K562 (cell line): Measurements from ENCODE around the gene ARL10. TPM values are rescaled to one million over a fixed set of nuclear protein-coding genes. Genes with fewer than 3 reads are reported as not detected.
A peak's percentile ranks its signal among the peaks of the same experiment; 100 is the strongest.

ENCODE experiments used
- ATAC-seq: fragments of 200-7000 bp; cut with Tn5 transposase; 3 replicates; pipeline ENCODE4 v1.9.1; 2020; ENCODE audit warnings: moderate library complexity
- BruUV-seq: library from RNA; stranded (reverse); fragments of 400-500 nt; replicated peaks from 2 replicates; lab custom pipeline; 2021; lab: Mats Ljungman, UMichigan
- CTCF ChIA-PET: fragments of 300-600 bp; formaldehyde crosslinking; extraction: SDS; loops from one replicate; lab custom pipeline; 2021; ENCODE audit warnings: low intra/inter-chr PET ratio; lab: Yijun Ruan, JAX
- POLR2A ChIA-PET: fragments of 300-600, 350-650 bp; sonication (Branson Sonifier 250); formaldehyde crosslinking; extraction: SDS; loops from one replicate; lab custom pipeline; 2021; ENCODE audit warnings: antibody characterized with exemption, inconsistent platforms; lab: Yijun Ruan, JAX
- DNase-seq, 4 experiments: peaks; one replicate each; pipeline versions ENCODE4 v3.0.0 to v3.0.0-alpha.2; 2011 to 2018; ENCODE audit warnings: low spot score in 3 of 4, mixed read lengths in 3 of 4; ENCODE audit errors: extremely low read depth in 1 of 4
- FAIRE-seq: peaks from 2 replicates; lab custom pipeline; 2011; peaks lifted over from hg19 to GRCh38; lab: Jason Lieb, UNC
- H2AFZ ChIP-seq: 2 replicates; pipeline ENCODE4 v1.6.0; 2011; ENCODE audit warnings: low read depth, low read length, control low read depth, inconsistent platforms
- H3K27ac ChIP-seq: fragments of 200-600 bp; 3 replicates; pipeline ENCODE4 v1.8.0; 2011; ENCODE audit warnings: low read depth, mild to moderate bottlenecking, control low read depth, inconsistent platforms, low read length, moderate library complexity, mixed read lengths; ENCODE audit errors: extremely low read depth
- H3K27me3 ChIP-seq, 2 experiments: fragments of 300-600 bp in 1 of 2; 2 replicates in 1 of 2; 3 replicates in 1 of 2; pipeline versions ENCODE4 v1.6.0 to v1.8.0; 2011; ENCODE audit warnings: inconsistent platforms in 2 of 2, low read length in 2 of 2, mild to moderate bottlenecking in 1 of 2, mixed read lengths in 1 of 2, moderate library complexity in 1 of 2; ENCODE audit not compliant: control insufficient read depth in 2 of 2, insufficient read depth in 2 of 2
- H3K36me3 ChIP-seq: fragments of 300-600 bp; 3 replicates; pipeline ENCODE4 v1.8.0; 2011; ENCODE audit warnings: mild to moderate bottlenecking, low read length, inconsistent platforms; ENCODE audit not compliant: control insufficient read depth, insufficient read depth
- H3K4me1 ChIP-seq, 2 experiments: fragments of 200-600 bp in 1 of 2; replicated peaks in 1 of 2; 2 replicates in 1 of 2; 3 replicates in 1 of 2; pipeline versions ENCODE4 v1.5.1 to v1.8.0; 2011; ENCODE audit warnings: inconsistent platforms in 2 of 2, low read length in 2 of 2, mild to moderate bottlenecking in 1 of 2, mixed read lengths in 1 of 2, moderate library complexity in 1 of 2; ENCODE audit not compliant: control insufficient read depth in 2 of 2, insufficient read depth in 2 of 2
- H3K4me2 ChIP-seq: 2 replicates; pipeline ENCODE4 v1.6.1; 2011; ENCODE audit warnings: low read length, control low read depth, inconsistent platforms, mixed read lengths; ENCODE audit not compliant: insufficient read depth
- H3K4me3 ChIP-seq: fragments of 200-600 bp; sonication (generic), shearing (Covaris generic); 2 replicates; pipeline ENCODE4 v1.5.1; 2016; ENCODE audit warnings: control low read depth, inconsistent platforms
- H3K79me2 ChIP-seq: fragments of 200-600 bp; 3 replicates; pipeline ENCODE4 v1.8.0; 2011; ENCODE audit warnings: low read length, inconsistent platforms; ENCODE audit not compliant: control insufficient read depth, insufficient read depth
- H3K9ac ChIP-seq, 2 experiments: 2 replicates each; pipeline versions ENCODE4 v1.6.0 to v1.6.1; 2011; ENCODE audit warnings: low read depth in 2 of 2, low read length in 2 of 2, control low read depth in 1 of 2, inconsistent platforms in 1 of 2, mild to moderate bottlenecking in 1 of 2, mixed read lengths in 1 of 2; ENCODE audit not compliant: insufficient read depth in 1 of 2
- H3K9me1 ChIP-seq: one replicate; pipeline ENCODE4 v1.6.0; 2011; ENCODE audit warnings: inconsistent platforms, mild to moderate bottlenecking, low read length, moderate library complexity; ENCODE audit not compliant: control insufficient read depth, insufficient read depth
- H3K9me3 ChIP-seq: replicated peaks from 2 replicates; pipeline ENCODE4 v1.5.1; 2011; ENCODE audit warnings: low read depth, low read length, inconsistent platforms; ENCODE audit not compliant: control insufficient read depth, insufficient read depth
- H4K20me1 ChIP-seq: replicated peaks from 2 replicates; pipeline ENCODE4 v1.6.1; 2011; ENCODE audit warnings: low read length, inconsistent platforms, mixed read lengths; ENCODE audit not compliant: control insufficient read depth, insufficient read depth
- ESRRA ChIP-seq: fragments of 450-650 bp; IDR thresholded peaks from 2 replicates; pipeline ENCODE4 v1.6.1; 2014; ENCODE audit warnings: low read depth, mild to moderate bottlenecking, moderate library complexity, borderline replicate concordance
- GABPB2 ChIP-seq: fragments of 250-450 bp; sonication (Bioruptor Pico); conservative IDR thresholded peaks from 2 replicates; pipeline ENCODE4 v1.5.1; 2021; ENCODE audit warnings: mild to moderate bottlenecking
- ZNF121 ChIP-seq: sonication (generic); formaldehyde crosslinking; conservative IDR thresholded peaks from 2 replicates; pipeline ENCODE4 v1.8.0; 2022; ENCODE audit warnings: missing genetic modification reagents
- ZNF584 ChIP-seq: fragments of 200-800 bp; sonication (Bioruptor generic); IDR thresholded peaks from 2 replicates; pipeline ENCODE4 v1.6.1; 2016; ENCODE audit warnings: low read depth, mild to moderate bottlenecking, missing genetic modification characterization, missing compliant biosample characterization
- WGBS: fragments of 100-300 bp; shearing (Covaris generic); methylation state at CpG from one replicate; pipeline ENCODE4 v1.1.6; 2016; ENCODE audit warnings: low coverage, mixed read lengths; ENCODE audit not compliant: insufficient coverage; ENCODE audit errors: missing lambda C conversion rate; 5-methylcytosine and 5-hydroxymethylcytosine counted together
- in situ Hi-C: fragments of 300-500 bp; cut with MboI; formaldehyde crosslinking; loops from 4 replicates; pipeline ENCODE4 v1.15.0; 2018; ENCODE audit warnings: inconsistent platforms, mixed read lengths
- intact Hi-C: fragments of 100-400 bp; cut with micrococcal nuclease; formaldehyde crosslinking; loops from 2 replicates; pipeline ENCODE4 v1.14.2; 2022
- polyA plus RNA-seq, 8 experiments: library from polyadenylated mRNA; depleted of rRNA in 4 of 8; stranded (reverse) in 5 of 8; unstranded in 3 of 8; fragments of >200 nt; fragmentation: Nextera tagmentation in 2 of 8; fragmentation: Illumina TruSeq in 1 of 8; extraction: Ambion mirVana in 2 of 8; extraction: Trizol in 1 of 8; gene quantifications; 2 replicates each; pipeline versions ENCODE4 v1.2.1 to v1.2.3, GENCODE V29; 2011 to 2014; ENCODE audit warnings: inconsistent platforms in 1 of 8, missing spikeins in 1 of 8
- total RNA-seq, 7 experiments: library from RNA; depleted of rRNA in 6 of 7; stranded (reverse); fragments of >200 nt in 6 of 7; fragmentation: Illumina TruSeq in 2 of 7; extraction: Trizol in 2 of 7; gene quantifications; 2 replicates each; pipeline versions ENCODE4 v1.2.1 to v1.2.3, GENCODE V29; 2011 to 2021; ENCODE audit warnings: low replicate concordance in 1 of 7
- TF ChIP-seq, protein P1 (sequence below): sonication (generic); formaldehyde crosslinking; IDR thresholded peaks from 2 replicates; pipeline ENCODE4 v1.9.0; 2022; ENCODE audit warnings: mild to moderate bottlenecking, missing genetic modification reagents
- TF ChIP-seq, protein P2 (sequence below): fragments of 200-800 bp; sonication (Bioruptor generic); IDR thresholded peaks from 2 replicates; pipeline ENCODE4 v1.6.1; 2016; ENCODE audit warnings: missing genetic modification characterization, missing compliant biosample characterization

ARL10 gene
- total and polyA plus RNA-seq, 9 of the 15 experiments (the other 6 are each of a cell fraction or from before 2014, with no cell fraction given), result under 0.01 to 0.40 (median 0.34) TPM; not detected in 3

DNA sequence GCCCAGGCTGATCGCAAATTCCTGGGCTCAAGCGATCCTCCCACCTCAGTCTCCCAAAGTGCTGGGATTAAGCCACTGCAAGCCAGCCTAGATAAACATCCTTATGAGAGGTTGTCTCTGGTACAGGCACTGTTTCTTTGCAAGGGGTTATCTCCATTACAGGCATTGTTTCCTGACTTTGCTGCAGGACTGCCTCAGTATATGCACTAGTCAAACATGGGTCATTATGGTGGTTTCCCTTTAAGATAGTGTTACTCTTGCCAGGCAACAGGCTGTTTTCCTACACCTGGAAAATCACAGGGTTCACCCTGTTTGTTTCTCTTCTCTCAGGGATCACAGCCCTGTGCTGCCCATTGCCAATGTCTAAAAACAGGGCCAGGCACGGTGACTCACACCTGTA, 58.9 kb downstream of the ARL10 start:
- peak; percentile 49; the same call in 2 of the 3 replicates for ATAC-seq
- Histone ChIP-seq H2AFZ (no peak overlapping the region), H3K9me3 (peaks cover 6% of the 10 kb centered on the region)
- WGBS, result 72% methylated on average over 2 of the region's 3 CpGs
- no peak for DNase-seq
- no peak for TF ChIP-seq ESRRA
- peak; percentile 50; the same call in 1 of the 2 replicates for TF ChIP-seq ZNF121 (CRISPR knock-in tag)
- TF ChIP-seq ZNF584 (CRISPR knock-in tag), result no peak
- TF ChIP-seq GABPB2, result no peak
- TF ChIP-seq, protein P1, sequence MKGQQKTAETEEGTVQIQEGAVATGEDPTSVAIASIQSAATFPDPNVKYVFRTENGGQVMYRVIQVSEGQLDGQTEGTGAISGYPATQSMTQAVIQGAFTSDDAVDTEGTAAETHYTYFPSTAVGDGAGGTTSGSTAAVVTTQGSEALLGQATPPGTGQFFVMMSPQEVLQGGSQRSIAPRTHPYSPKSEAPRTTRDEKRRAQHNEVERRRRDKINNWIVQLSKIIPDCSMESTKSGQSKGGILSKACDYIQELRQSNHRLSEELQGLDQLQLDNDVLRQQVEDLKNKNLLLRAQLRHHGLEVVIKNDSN (CRISPR knock-in tag), result no peak
- TF ChIP-seq, protein P2, sequence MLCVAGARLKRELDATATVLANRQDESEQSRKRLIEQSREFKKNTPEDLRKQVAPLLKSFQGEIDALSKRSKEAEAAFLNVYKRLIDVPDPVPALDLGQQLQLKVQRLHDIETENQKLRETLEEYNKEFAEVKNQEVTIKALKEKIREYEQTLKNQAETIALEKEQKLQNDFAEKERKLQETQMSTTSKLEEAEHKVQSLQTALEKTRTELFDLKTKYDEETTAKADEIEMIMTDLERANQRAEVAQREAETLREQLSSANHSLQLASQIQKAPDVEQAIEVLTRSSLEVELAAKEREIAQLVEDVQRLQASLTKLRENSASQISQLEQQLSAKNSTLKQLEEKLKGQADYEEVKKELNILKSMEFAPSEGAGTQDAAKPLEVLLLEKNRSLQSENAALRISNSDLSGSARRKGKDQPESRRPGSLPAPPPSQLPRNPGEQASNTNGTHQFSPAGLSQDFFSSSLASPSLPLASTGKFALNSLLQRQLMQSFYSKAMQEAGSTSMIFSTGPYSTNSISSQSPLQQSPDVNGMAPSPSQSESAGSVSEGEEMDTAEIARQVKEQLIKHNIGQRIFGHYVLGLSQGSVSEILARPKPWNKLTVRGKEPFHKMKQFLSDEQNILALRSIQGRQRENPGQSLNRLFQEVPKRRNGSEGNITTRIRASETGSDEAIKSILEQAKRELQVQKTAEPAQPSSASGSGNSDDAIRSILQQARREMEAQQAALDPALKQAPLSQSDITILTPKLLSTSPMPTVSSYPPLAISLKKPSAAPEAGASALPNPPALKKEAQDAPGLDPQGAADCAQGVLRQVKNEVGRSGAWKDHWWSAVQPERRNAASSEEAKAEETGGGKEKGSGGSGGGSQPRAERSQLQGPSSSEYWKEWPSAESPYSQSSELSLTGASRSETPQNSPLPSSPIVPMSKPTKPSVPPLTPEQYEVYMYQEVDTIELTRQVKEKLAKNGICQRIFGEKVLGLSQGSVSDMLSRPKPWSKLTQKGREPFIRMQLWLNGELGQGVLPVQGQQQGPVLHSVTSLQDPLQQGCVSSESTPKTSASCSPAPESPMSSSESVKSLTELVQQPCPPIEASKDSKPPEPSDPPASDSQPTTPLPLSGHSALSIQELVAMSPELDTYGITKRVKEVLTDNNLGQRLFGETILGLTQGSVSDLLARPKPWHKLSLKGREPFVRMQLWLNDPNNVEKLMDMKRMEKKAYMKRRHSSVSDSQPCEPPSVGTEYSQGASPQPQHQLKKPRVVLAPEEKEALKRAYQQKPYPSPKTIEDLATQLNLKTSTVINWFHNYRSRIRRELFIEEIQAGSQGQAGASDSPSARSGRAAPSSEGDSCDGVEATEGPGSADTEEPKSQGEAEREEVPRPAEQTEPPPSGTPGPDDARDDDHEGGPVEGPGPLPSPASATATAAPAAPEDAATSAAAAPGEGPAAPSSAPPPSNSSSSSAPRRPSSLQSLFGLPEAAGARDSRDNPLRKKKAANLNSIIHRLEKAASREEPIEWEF (CRISPR knock-in tag), result no peak
- TF ChIP-seq, all 486 proteins: peak for 1
- Histone ChIP-seq H3K4me2 (no peak overlapping the region), H3K9me1 (no peaks in the 10 kb centered on the region), H3K27ac (no peak overlapping the region), H3K79me2 (no peaks in the 10 kb centered on the region), H3K4me3 (no peak overlapping the region), H3K36me3 (no peaks in the 10 kb centered on the region), H3K9ac (no peak overlapping the region), H4K20me1 (no peaks in the 10 kb centered on the region), H3K4me1 (no peaks in the 10 kb centered on the region; a peak in 1 of 5 replicates), H3K27me3 (no peaks in the 10 kb centered on the region)
- in situ Hi-C loops (no loop called here), intact Hi-C loops (no loop called here)
- BruUV-seq, result no TSS peak
- FAIRE-seq, result no peak
- ChIA-PET CTCF (no interaction called here), POLR2A (no interaction called here)
